Measurements from ENCODE around the gene C11orf68.

DNA sequence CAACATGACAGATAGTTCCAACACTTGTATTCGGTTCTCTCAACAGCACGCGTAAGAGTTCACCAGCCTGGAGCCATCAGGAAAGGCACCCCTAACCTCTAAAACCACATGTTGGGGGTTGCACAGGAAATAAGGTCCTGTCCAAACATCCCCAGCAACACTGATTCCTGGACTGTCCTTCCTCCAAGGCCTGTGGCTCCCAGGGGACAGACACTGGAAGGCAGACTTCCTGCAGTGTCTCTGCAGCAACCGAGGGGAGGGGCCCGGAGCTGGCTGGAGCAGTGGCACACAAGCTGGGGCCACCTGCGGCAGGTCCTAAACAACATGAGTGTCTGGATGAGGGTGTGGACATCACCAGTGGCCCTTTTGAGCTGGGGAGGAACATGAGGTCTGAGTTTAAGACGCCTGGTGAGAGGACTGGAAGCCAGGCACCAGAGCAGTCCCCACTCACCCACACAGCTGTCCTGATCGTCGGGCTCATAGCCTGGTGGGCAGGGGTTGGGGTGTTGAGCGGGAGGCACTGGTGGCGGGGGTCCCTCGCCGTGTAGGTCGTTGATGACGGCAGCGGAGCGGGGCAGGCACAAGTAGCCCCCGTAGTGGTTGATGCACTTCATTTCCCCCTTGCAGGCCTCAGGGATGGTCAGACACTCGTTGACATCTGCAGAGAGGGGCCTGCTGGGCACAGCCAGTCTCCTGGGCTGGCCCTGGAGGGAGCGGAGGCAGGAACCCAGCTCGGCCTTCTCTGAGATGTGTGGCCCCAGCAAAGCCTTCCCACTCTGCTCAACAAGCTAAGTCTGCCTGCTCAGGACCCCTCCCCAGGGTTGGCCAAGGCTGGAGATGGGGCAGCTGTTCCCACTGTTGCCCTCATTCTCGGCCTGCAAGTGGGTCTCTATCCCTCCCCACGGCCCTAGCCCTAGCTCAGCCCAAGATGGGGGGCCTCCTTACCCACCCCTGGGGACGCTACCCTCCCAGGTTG lies 47.9 kb downstream of the C11orf68 start:
- peak; percentile 27 for TF ChIP-seq POLR2A (IDR thresholded peaks at IDR 0.05; ENCODE audit: low read depth, low read length)
- no peak for TF ChIP-seq TAF1 (IDR thresholded peaks at IDR 0.05; ENCODE audit: borderline replicate concordance, low read depth, low read length)
- TF ChIP-seq POLR2AphosphoS5 (IDR thresholded peaks at IDR 0.05; ENCODE audit: low read depth, low read length): no peak

All from GM12892 (cell line).